ENCODE results near the gene REPIN1. TPM values are rescaled to one million over a fixed set of nuclear protein-coding genes. Genes with fewer than 3 reads are reported as not detected.

Gene REPIN1
- total and polyA plus RNA-seq, 9 of the 15 experiments (the other 6 are each of a cell fraction or from before 2014, with no cell fraction given): 8.1 to 283 (median 94.3) TPM

DNA sequence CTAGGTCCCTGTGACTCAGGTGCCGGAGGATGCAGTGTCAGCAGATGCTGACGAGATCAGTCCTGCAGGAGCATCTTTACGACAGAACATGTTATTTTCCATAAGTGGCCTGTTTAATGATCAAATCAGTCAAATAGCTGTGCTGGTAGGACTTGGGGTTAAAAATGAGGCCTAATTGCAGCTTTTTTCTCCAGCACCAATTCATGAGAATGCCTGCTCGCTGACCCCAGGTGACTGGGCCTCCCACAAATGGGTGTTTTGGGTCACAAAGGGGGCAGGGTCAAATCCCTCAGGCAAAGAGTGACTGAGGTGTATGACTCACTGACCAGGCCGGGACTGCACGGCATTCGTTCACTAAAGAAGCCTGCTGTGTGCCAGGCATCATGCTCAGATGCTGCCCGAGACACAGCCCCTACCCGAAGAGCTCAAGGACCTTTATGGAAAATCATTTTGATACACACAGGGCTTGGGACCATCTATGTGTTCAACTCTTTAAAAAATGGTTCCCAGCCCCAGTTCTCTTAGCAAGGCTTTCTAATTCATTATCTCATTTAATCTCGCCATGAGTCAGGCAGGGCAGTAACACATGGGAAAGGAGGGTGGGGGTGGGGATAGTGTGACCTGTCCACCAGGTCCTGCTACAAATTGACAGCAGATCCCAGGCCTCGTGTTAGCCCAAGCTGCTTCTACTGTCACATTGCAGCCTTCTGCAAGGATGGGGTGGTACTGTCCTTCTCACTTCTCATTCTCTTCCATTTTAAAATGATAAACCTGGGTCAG lies 31.6 kb downstream of the REPIN1 start (continued):
- TF ChIP-seq BRD9 (IDR thresholded peaks at IDR 0.05; ENCODE audit: low read depth, partially characterized antibody) (peak; percentile 67), ZBTB1 (CRISPR knock-in tag; IDR thresholded peaks at IDR 0.05; ENCODE audit: borderline replicate concordance, low read depth) (no peak), PHF21A (IDR thresholded peaks at IDR 0.05; ENCODE audit: borderline replicate concordance, low read depth) (no peak), MCM7 (IDR thresholded peaks at IDR 0.05) (no peak), ZFP1 (CRISPR knock-in tag; IDR thresholded peaks at IDR 0.05) (no peak), BDP1 (IDR thresholded peaks at IDR 0.05; ENCODE audit: insufficient read depth, insufficient read length) (no peak), EWSR1 (IDR thresholded peaks at IDR 0.05; ENCODE audit: borderline replicate concordance, low read depth, partially characterized antibody) (no peak), BMI1 (IDR thresholded peaks at IDR 0.05; ENCODE audit: low read length) (no peak), ETV1 (tag; conservative IDR thresholded peaks at IDR 0.05; ENCODE audit: low read depth) (peak; percentile 6; the same call in 1 of the 2 replicates), NFATC3 (IDR thresholded peaks at IDR 0.05) (no peak), RBM17 (IDR thresholded peaks at IDR 0.05; ENCODE audit: borderline replicate concordance, low read depth, low read length) (no peak), ZBED1 (IDR thresholded peaks at IDR 0.05) (no peak), ZNF707 (CRISPR knock-in tag; conservative IDR thresholded peaks at IDR 0.05) (no peak), PRPF4 (IDR thresholded peaks at IDR 0.05; ENCODE audit: insufficient read depth, low read depth, low read length, poor library complexity, severe bottlenecking) (no peak), MEF2D (tag; conservative IDR thresholded peaks at IDR 0.05; ENCODE audit: low read depth) (no peak; the same call in 1 of the 2 replicates), ZNF134 (CRISPR knock-in tag; conservative IDR thresholded peaks at IDR 0.05) (no peak)
- TF ChIP-seq, protein P1, sequence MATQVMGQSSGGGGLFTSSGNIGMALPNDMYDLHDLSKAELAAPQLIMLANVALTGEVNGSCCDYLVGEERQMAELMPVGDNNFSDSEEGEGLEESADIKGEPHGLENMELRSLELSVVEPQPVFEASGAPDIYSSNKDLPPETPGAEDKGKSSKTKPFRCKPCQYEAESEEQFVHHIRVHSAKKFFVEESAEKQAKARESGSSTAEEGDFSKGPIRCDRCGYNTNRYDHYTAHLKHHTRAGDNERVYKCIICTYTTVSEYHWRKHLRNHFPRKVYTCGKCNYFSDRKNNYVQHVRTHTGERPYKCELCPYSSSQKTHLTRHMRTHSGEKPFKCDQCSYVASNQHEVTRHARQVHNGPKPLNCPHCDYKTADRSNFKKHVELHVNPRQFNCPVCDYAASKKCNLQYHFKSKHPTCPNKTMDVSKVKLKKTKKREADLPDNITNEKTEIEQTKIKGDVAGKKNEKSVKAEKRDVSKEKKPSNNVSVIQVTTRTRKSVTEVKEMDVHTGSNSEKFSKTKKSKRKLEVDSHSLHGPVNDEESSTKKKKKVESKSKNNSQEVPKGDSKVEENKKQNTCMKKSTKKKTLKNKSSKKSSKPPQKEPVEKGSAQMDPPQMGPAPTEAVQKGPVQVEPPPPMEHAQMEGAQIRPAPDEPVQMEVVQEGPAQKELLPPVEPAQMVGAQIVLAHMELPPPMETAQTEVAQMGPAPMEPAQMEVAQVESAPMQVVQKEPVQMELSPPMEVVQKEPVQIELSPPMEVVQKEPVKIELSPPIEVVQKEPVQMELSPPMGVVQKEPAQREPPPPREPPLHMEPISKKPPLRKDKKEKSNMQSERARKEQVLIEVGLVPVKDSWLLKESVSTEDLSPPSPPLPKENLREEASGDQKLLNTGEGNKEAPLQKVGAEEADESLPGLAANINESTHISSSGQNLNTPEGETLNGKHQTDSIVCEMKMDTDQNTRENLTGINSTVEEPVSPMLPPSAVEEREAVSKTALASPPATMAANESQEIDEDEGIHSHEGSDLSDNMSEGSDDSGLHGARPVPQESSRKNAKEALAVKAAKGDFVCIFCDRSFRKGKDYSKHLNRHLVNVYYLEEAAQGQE (IDR thresholded peaks at IDR 0.05; ENCODE audit: borderline replicate concordance): peak; percentile 8; the same call in 1 of the 2 replicates
- TF ChIP-seq, protein P1 (CRISPR knock-in tag; IDR thresholded peaks at IDR 0.05; ENCODE audit: low read depth): no peak
- TF ChIP-seq, protein P2, sequence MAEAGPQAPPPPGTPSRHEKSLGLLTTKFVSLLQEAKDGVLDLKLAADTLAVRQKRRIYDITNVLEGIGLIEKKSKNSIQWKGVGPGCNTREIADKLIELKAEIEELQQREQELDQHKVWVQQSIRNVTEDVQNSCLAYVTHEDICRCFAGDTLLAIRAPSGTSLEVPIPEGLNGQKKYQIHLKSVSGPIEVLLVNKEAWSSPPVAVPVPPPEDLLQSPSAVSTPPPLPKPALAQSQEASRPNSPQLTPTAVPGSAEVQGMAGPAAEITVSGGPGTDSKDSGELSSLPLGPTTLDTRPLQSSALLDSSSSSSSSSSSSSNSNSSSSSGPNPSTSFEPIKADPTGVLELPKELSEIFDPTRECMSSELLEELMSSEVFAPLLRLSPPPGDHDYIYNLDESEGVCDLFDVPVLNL (CRISPR knock-in tag; IDR thresholded peaks at IDR 0.05; ENCODE audit: low read depth): peak; percentile 63; the same call in 1 of the 2 replicates
- TF ChIP-seq, protein P3, sequence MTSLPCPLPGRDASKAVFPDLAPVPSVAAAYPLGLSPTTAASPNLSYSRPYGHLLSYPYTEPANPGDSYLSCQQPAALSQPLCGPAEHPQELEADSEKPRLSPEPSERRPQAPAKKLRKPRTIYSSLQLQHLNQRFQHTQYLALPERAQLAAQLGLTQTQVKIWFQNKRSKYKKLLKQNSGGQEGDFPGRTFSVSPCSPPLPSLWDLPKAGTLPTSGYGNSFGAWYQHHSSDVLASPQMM (CRISPR knock-in tag; IDR thresholded peaks at IDR 0.05): no peak

Measured in K562 (cell line).